ENCODE measurements around the gene KCNK4. TPM values are rescaled to one million over a fixed set of nuclear protein-coding genes. Genes with fewer than 3 reads are reported as not detected.

KCNK4 gene
- total RNA-seq, 1 experiment from 2014 or later, result 0.28 TPM

- no peak for DNase-seq
- no peaks in the 10 kb centered on the region for H3K9me3 Mint-ChIP-seq
Observed at GRCh38 chr11:64349025-64349387, 57.9 kb downstream of the KCNK4 start.

More at GRCh38 chr11:64349025-64349387, 57.9 kb downstream of the KCNK4 start:
- Histone ChIP-seq H3K27me3 (ENCODE audit: insufficient read depth, low read length) (no peaks in the 10 kb centered on the region), H2BK12ac (ENCODE audit: insufficient read length, low read depth, low read length) (no peak overlapping the region), H2BK20ac (ENCODE audit: low read depth, low read length, poor library complexity, severe bottlenecking) (no peak overlapping the region), H3K9me3 (ENCODE audit: control insufficient read depth, low read depth, low read length) (no peaks in the 10 kb centered on the region), H3T11ph (ENCODE audit: low read length) (no peak overlapping the region), H2BK15ac (ENCODE audit: low read depth, low read length) (no peak overlapping the region), H2AK5ac (ENCODE audit: insufficient read length, low read length) (no peak overlapping the region), H3K79me2 (ENCODE audit: insufficient read depth, low read length) (no peaks in the 10 kb centered on the region), H3K4ac (ENCODE audit: low read depth, low read length) (no peak overlapping the region), H3K27ac (ENCODE audit: insufficient read length, low read depth, low read length) (no peak overlapping the region), H4K20me1 (ENCODE audit: control insufficient read depth, insufficient read depth, insufficient read length) (no peaks in the 10 kb centered on the region), H2BK120ac (ENCODE audit: low read depth, low read length, poor library complexity, severe bottlenecking) (no peak overlapping the region), H3K79me1 (ENCODE audit: insufficient read depth, low read depth, low read length, poor library complexity, severe bottlenecking) (no peaks in the 10 kb centered on the region), H3K4me1 (ENCODE audit: insufficient read depth, low read length) (peaks cover 2% of the 10 kb centered on the region; the same call in 1 of the 2 replicates), H3K18ac (ENCODE audit: insufficient read length, low read depth, low read length) (no peak overlapping the region), H3K23me2 (ENCODE audit: insufficient read length, low read depth, low read length, poor library complexity, severe bottlenecking) (no peaks in the 10 kb centered on the region), H4K5ac (ENCODE audit: insufficient read length, low read depth, low read length) (no peak overlapping the region), H4K8ac (replicated peaks; ENCODE audit: insufficient read length, low read depth, low read length) (no peak overlapping the region), H2AFZ (ENCODE audit: low read length) (no peak overlapping the region), H4K91ac (ENCODE audit: insufficient read length, low read depth, low read length) (no peak overlapping the region), H2BK5ac (ENCODE audit: insufficient read length, low read length) (no peak overlapping the region), H3K23ac (ENCODE audit: insufficient read length, low read depth, low read length) (no peak overlapping the region), H3K4me2 (ENCODE audit: insufficient read depth, insufficient read length, low read length) (no peak overlapping the region), H3K14ac (ENCODE audit: insufficient read depth, low read length) (no peak overlapping the region), H3K9ac (ENCODE audit: extremely low read depth, insufficient read length, low read length) (no peak overlapping the region), H3K56ac (ENCODE audit: insufficient read length, low read depth, low read length) (no peak overlapping the region)
- WGBS (ENCODE audit: extremely low coverage, insufficient read length, low lambda C conversion rate), result no CpG with 5 or more reads among the region's 7 CpGs
- Mint-ChIP-seq H3K4me1 (peaks cover 2 to 11% of the 10 kb centered on the region in 2 experiments; a peak in 3 of 4 replicates), H3K27me3 (ENCODE audit: low read depth) (peaks cover 1% of the 10 kb centered on the region; the same call in 1 of the 2 replicates), H3K27ac (no peak overlapping the region; a peak in 1 of 7 replicates), H3K4me3 (no peak overlapping the region; a peak in 1 of 5 replicates), H3K36me3 (ENCODE audit: insufficient read depth in 1 of 3, low read depth in 3 of 3) (peaks cover 0 to 2% (median 0%) of the 10 kb centered on the region in 3 experiments; a peak in 1 of 7 replicates)
- no peak for TF ChIP-seq CTCF (conservative IDR thresholded peaks at IDR 0.05)

All from H9 (cell line).